Common myeloid progenitor, CD34-positive (primary cell): ENCODE measurements around the gene GIGYF1.
"Not testable (repeated sequence)": the region's sequence is repeated elsewhere in the genome, so short reads cannot be mapped to it uniquely, and the experiment has no call there.

Experiments used
- CTCF ChIA-PET: fragments of 350-600 bp; sonication (Branson Sonifier 250); formaldehyde crosslinking; loops from one replicate; lab custom pipeline; 2021; ENCODE audit warnings: antibody characterized with exemption; lab: Charles Lee
- POLR2A ChIA-PET: fragments of 350-600 bp; sonication (Branson Sonifier 250); formaldehyde crosslinking; loops from one replicate; lab custom pipeline; 2021; ENCODE audit warnings: antibody characterized with exemption; lab: Charles Lee
- DNase-seq, 3 donors: peaks; one replicate each; pipeline versions ENCODE4 v3.0.0 to v3.0.0-alpha.2; 2013
- H3K27ac ChIP-seq, 2 experiments: 1 replicate in 1 of 2; 2 replicates in 1 of 2; pipeline ENCODE4 v1.7.0; 2013; ENCODE audit warnings: inconsistent platforms in 2 of 2, low read length in 2 of 2, mild to moderate bottlenecking in 2 of 2, low read depth in 1 of 2, moderate library complexity in 1 of 2; ENCODE audit not compliant: severe bottlenecking in 2 of 2, insufficient read depth in 1 of 2, poor library complexity in 1 of 2
- H3K27me3 ChIP-seq, 5 experiments: replicated peaks in 2 of 5; 1 replicate in 3 of 5; 2 replicates in 2 of 5; pipeline versions ENCODE4 v1.6.1 to v1.7.0; 2013; ENCODE audit warnings: low read length in 4 of 5, mild to moderate bottlenecking in 2 of 5, moderate library complexity in 2 of 5, inconsistent platforms in 1 of 5; ENCODE audit not compliant: insufficient read depth in 5 of 5, control insufficient read depth in 4 of 5
- H3K36me3 ChIP-seq, 4 experiments: 1 replicate in 2 of 4; 2 replicates in 2 of 4; pipeline versions ENCODE4 v1.6.1 to v1.7.0; 2013; ENCODE audit warnings: low read length in 3 of 4, control low read depth in 1 of 4, mild to moderate bottlenecking in 1 of 4; ENCODE audit not compliant: control insufficient read depth in 4 of 4, insufficient read depth in 4 of 4
- H3K4me1 ChIP-seq, 4 experiments: 1 replicate in 3 of 4; 2 replicates in 1 of 4; pipeline versions ENCODE4 v1.6.1 to v1.7.1; 2013; ENCODE audit warnings: low read length in 3 of 4, mild to moderate bottlenecking in 3 of 4, control low read depth in 1 of 4, inconsistent platforms in 1 of 4, moderate library complexity in 1 of 4; ENCODE audit not compliant: control insufficient read depth in 4 of 4, insufficient read depth in 4 of 4; ENCODE audit errors: control extremely low read depth in 1 of 4
- H3K4me3 ChIP-seq, 7 experiments: 1 replicate in 4 of 7; 2 replicates in 3 of 7; pipeline versions ENCODE4 v1.5.1 to v1.7.0; 2013; ENCODE audit warnings: mild to moderate bottlenecking in 7 of 7, low read length in 6 of 7, moderate library complexity in 6 of 7, inconsistent platforms in 2 of 7, low read depth in 2 of 7, control low read depth in 1 of 7; ENCODE audit not compliant: insufficient read depth in 4 of 7, control insufficient read depth in 1 of 7; ENCODE audit errors: extremely low read depth in 1 of 7
- H3K9me3 ChIP-seq, 5 experiments: 1 replicate in 4 of 5; 2 replicates in 1 of 5; pipeline versions ENCODE4 v1.6.1 to v1.7.1; 2013; ENCODE audit warnings: low read length in 4 of 5, mild to moderate bottlenecking in 2 of 5, inconsistent platforms in 1 of 5, low read depth in 1 of 5, moderate library complexity in 1 of 5; ENCODE audit not compliant: control insufficient read depth in 4 of 5, insufficient read depth in 2 of 5; ENCODE audit errors: control extremely low read depth in 1 of 5
- WGBS: methylation state at CpG from one replicate; pipeline ENCODE4 v1.1.5; 2013; ENCODE audit not compliant: insufficient coverage; 5-methylcytosine and 5-hydroxymethylcytosine counted together

GIGYF1 gene

DNA sequence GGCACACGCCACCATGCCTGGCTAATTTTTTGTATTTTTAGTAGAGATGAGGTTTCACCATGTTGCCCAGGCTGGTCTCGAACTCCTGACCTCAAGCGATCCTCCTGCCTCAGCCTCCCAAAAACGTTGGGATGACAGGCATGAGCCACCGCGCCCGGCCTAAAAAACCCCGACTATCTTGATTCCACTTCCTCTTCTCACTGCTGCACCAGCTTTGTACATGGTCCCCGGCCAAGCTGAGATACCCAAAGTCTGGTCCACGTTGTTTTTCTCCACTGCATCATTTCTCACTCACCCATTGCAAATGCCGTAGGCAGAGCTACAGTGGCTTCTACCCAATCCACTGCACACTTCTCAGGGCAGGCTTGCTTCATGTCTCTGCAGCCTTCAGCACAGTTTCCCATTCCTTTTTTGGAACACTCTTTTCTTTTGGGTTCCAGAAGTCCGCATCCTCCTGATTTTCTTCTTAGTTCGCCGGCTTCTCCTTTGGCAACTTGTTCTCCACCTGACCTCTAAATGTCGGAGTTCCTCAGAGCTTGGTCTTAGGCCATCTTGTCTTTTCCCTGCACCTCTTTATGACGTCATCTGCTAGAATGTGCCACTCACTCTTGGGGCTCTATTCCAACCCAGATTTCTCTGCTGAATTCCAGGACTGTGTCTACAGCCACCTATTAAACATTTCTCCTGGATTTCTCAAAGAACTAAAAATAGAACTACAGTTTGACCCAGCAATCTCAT is 26.6 kb downstream of the GIGYF1 start:
- H3K4me3 ChIP-seq = no peak overlapping the region
- H3K4me1 ChIP-seq = peaks cover 0 to under 1% (median 0%) of the 10 kb centered on the region in 4 experiments
- no peaks in the 10 kb centered on the region for H3K36me3 ChIP-seq
- CTCF ChIA-PET = interaction anchor here (0.7 to 1.3 kb wide), 5 partner anchors 33 to 478 kb away, joined by 3 to 5 read pairs (median 3); no protein-coding TSS in a partner anchor
- H3K9me3 ChIP-seq = no peaks in the 10 kb centered on the region
- no peak overlapping the region for H3K27ac ChIP-seq
- WGBS = 82% methylated on average over 14 of the region's 16 CpGs
- POLR2A ChIA-PET = no interaction called here
- no peaks in the 10 kb centered on the region for H3K27me3 ChIP-seq
- no peak for DNase-seq

DNA sequence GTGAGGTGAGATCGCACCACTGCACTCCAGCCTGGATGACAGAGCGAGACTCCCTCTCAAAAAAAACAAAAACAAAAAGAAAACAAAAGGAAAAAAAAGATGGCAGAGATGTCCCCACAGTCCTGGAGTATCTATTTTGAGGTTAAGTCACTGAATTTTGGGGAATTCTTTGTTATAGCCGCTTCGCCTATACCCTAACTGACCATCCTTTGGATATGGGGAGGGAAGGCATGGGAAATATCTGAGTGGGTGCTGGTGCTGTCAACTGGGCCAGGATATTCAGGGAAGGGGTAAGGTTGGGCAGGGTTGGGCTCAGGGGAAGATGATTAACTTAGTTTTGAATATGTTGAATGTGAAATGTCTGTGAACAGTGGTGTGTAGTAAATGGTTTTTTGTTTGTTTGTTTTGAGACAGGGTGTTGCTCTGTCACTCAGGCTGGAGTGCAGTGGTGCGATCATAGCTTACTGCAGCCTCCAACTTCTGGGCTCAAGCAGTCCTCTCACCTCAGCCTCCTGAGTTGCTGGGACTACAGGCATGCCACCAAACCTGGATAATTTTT is 28.8 kb downstream of the GIGYF1 start:
- H3K27me3 ChIP-seq = no peaks in the 10 kb centered on the region
- H3K27ac ChIP-seq = no peak overlapping the region
- DNase-seq = no peak
- ChIA-PET POLR2A (no interaction called here), CTCF (interaction anchor here (0.9 to 1.5 kb wide), 2 partner anchors 13 to 167 kb away, joined by 3 read pairs; no protein-coding TSS in a partner anchor)
- 100% methylated on average over 3 of the region's 5 CpGs for WGBS
- H3K9me3 ChIP-seq = no peaks in the 10 kb centered on the region
- no peaks in the 10 kb centered on the region for H3K4me1 ChIP-seq
- H3K4me3 ChIP-seq = no peak overlapping the region
- H3K36me3 ChIP-seq = no peaks in the 10 kb centered on the region

DNA sequence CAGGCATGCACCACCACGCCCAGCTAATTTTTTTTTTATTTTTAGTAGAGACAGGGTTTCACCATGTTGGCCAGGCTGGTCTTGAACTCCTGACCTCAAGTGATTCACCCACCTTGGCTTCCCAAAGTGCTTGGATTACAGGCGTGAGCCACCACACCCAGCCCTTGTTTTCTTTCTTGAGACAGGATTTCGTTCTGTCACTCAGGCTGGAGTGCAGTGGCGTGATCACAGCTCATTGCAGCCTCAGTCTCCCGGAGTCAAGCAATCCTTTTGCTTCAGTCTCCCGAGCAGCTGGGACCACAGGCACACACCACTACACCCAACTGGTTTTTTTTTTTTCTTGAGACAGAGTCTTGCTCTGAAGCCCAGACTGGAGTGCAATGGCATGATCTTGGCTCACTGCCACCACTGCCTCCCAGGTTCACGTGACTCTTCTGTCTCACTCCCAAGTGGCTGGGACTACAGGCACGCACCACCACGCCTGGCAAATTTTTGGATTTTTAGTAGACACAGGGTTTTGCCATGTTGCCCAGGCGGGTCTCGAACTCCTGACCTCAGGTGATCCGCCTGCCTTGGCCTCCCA is 31.8 kb downstream of the GIGYF1 start:
- H3K36me3 ChIP-seq, H3K4me1 ChIP-seq, DNase-seq, H3K27ac ChIP-seq, H3K4me3 ChIP-seq, POLR2A ChIA-PET, H3K9me3 ChIP-seq: not testable (repeated sequence)
- CTCF ChIA-PET = interaction anchor here (2.0 kb wide), 1 partner anchor 26 kb away, joined by 5 read pairs; no protein-coding TSS in a partner anchor
- WGBS = 89% methylated on average over 12 of the region's 12 CpGs
- H3K27me3 ChIP-seq = peaks cover 0 to 11% (median 3%) of the 10 kb centered on the region in 5 experiments

DNA sequence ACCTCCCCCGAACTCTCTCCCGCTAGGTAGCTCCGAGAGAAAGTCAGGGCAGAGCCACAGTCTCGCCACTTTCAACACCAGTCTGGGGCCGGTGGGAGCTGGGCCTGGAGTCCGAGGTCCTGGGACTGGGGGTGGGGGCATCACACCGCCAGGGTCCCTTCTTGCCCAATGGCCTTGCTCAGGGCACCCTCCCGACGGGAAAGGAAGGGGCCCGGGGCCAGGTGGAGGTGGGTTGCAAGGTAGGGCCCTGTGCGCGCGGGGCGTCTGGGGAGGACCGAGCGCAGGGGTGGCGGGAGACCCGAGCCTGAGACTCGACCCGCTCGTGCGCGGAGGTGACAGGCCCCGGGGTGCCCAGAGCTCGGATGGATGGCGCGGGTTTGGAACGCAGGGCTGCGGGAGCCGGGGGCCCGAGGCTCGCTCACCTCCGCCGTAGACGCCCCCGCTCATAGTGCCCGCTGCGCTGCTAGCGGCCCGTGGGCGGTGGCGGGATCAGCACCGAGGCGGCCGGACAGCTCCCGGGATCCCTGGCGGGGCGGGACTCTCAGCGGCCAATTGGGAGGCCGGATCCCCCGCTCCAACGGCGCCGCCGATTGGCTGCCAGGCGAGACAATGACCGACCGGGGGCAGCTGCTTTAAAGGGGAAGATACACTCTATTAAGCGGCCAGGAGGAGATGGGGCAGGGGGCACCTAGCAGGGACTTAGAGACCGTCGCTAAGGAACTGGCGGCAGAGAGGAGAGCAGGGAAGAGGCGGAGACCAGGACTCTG is 38.0 kb downstream of the GIGYF1 start, which contains the start of gene ACTL6B:
ACTL6B (minus strand) TSS at position 541 of the 767 bp plus-strand sequence; CDS start at position 447, 94 bp downstream.
- peak within 1 kb of the TSS in 1 of 7 experiments; percentile 28 for H3K4me3 ChIP-seq
- H3K27ac ChIP-seq = no peak within 1 kb of the TSS
- H3K9me3 ChIP-seq = peaks cover 0 to 2% (median 0%) of the 10 kb centered on the region in 5 experiments
- 13% methylated on average over 50 of the region's 63 CpGs for WGBS
- ChIA-PET CTCF (interaction anchor here (1.2 to 1.4 kb wide), 4 partner anchors 19 to 36 kb away, joined by 3 to 5 read pairs (median 3); no protein-coding TSS in a partner anchor), POLR2A (no interaction called here)
- peak; percentile 46 to 85 (median 83) for DNase-seq
- H3K4me1 ChIP-seq = peaks cover 0 to 2% (median 0%) of the 10 kb centered on the region in 4 experiments
- no peaks in the 10 kb centered on the region for H3K36me3 ChIP-seq
- peaks cover 2 to 50% (median 18%) of the 10 kb centered on the region in 5 experiments for H3K27me3 ChIP-seq

DNA sequence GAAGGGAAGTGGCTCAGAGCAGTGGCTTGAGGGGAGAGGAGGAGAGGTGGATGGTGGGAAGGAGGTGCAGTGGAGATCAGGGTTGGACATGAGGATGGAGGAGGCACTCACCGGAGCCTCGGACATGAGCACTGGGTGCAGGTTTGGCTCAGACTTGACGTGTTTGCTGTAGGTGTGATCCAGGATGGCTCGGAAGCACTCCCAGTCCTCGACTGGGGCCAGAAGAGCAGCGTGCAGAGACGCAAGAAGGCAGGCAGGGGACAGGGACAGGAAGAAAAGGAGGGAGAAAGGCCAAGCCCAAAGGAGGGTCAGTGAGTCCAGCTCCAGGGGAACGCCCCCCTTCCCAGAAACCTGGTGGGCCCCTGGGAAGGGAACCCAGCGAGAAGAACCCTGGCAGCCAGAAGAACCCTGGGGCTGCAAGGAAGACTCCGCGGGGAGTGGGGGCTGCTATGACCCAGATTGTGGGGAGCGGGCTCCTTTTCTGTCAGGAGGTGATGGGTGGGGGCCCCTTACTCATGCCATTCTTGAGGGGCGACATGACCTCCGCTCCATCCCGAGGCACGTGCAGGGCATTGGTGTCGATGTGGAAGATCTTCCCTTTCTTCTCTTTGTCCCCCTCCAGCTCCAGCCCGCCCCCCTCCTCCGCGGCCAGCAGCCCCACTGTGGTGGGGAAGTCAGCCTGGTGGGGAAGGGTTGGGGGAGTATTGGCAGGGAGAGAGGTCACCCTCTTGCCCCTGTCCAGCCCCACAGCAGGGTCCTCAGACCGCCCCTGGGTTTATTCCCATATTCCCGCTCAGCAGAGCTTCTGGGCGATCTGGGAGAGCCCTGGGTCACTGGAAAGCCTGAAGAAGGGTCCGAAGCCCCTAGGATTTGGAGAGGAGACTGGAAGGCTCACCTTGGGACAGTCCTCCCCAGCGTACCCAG is 38.9 kb downstream of the GIGYF1 start:
- WGBS = 50% methylated on average over 12 of the region's 25 CpGs
- Histone ChIP-seq H3K27ac (no peak overlapping the region), H3K9me3 (peaks cover 0 to 2% (median 0%) of the 10 kb centered on the region in 5 experiments), H3K4me3 (no peak overlapping the region), H3K36me3 (no peaks in the 10 kb centered on the region), H3K4me1 (peaks cover 0 to 2% (median 0%) of the 10 kb centered on the region in 4 experiments), H3K27me3 (peaks cover 2 to 51% (median 18%) of the 10 kb centered on the region in 5 experiments)
- no peak for DNase-seq
- ChIA-PET POLR2A (no interaction called here), CTCF (interaction anchor here (1.2 to 1.3 kb wide), 3 partner anchors 18 to 26 kb away, joined by 3 to 5 read pairs (median 3); no protein-coding TSS in a partner anchor)
